HG02973 (cell line): ENCODE data around the gene CTBP2.

Experiments
- ATAC-seq: cut with Tn5 transposase; IDR thresholded peaks from one replicate; pipeline ENCODE4 v1.9.1; 2021; ENCODE audit warnings: moderate library complexity; ENCODE audit not compliant: unreplicated experiment

Gene CTBP2

GRCh38 chr10:125011926-125012705 lies 148.2 kb downstream of the CTBP2 start:
- ATAC-seq: no peak

GRCh38 chr10:125011171-125011925 lies 149.0 kb downstream of the CTBP2 start:
- ATAC-seq: no peak

GRCh38 chr10:125010362-125010761 lies 150.0 kb downstream of the CTBP2 start:
- no peak for ATAC-seq

GRCh38 chr10:125009661-125010161 lies 150.7 kb downstream of the CTBP2 start:
- no peak for ATAC-seq

GRCh38 chr10:125008689-125009638 lies 151.4 kb downstream of the CTBP2 start:
- ATAC-seq: no peak

- ATAC-seq: no peak
These were observed 152.9 kb downstream of the CTBP2 start for GRCh38 chr10:125007436-125007835.

- no peak for ATAC-seq
These were observed 153.4 kb downstream of the CTBP2 start for GRCh38 chr10:125006921-125007426.

- no peak for ATAC-seq
These were observed 154.1 kb downstream of the CTBP2 start for GRCh38 chr10:125006188-125006680.

- ATAC-seq: no peak
These were observed 154.8 kb downstream of the CTBP2 start for GRCh38 chr10:125005312-125006187.

GRCh38 chr10:125004571-125005311 lies 155.6 kb downstream of the CTBP2 start:
- no peak for ATAC-seq

- ATAC-seq: no peak
These were observed 156.4 kb downstream of the CTBP2 start for GRCh38 chr10:125003901-125004467.

GRCh38 chr10:125003146-125003900 lies 157.0 kb downstream of the CTBP2 start:
- no peak for ATAC-seq

GRCh38 chr10:125002423-125003145 lies 157.8 kb downstream of the CTBP2 start:
- ATAC-seq: no peak

GRCh38 chr10:125002047-125002422 lies 158.3 kb downstream of the CTBP2 start:
- no peak for ATAC-seq

GRCh38 chr10:125001313-125002046 lies 158.9 kb downstream of the CTBP2 start:
- ATAC-seq: no peak
